HepG2 (cell line): ENCODE data around the gene IL32.

Source experiments
- E2F5 ChIP-seq: sonication (generic); formaldehyde crosslinking; conservative IDR thresholded peaks from 2 replicates; pipeline ENCODE4 v1.4.0; 2020; ENCODE audit warnings: missing genetic modification reagents
- NBN ChIP-seq: fragments of 450-650 bp; conservative IDR thresholded peaks from 2 replicates; pipeline ENCODE4 v1.6.1; 2017
- NR2C2 ChIP-seq: sonication (generic); formaldehyde crosslinking; IDR thresholded peaks from 2 replicates; pipeline ENCODE4 v1.4.0; 2020; ENCODE audit warnings: missing genetic modification reagents, mild to moderate bottlenecking, moderate library complexity, borderline replicate concordance
- PATZ1 ChIP-seq: sonication (generic); formaldehyde crosslinking; IDR thresholded peaks from 2 replicates; pipeline ENCODE4 v1.4.0; 2020; ENCODE audit warnings: missing genetic modification reagents
- PHB2 ChIP-seq: fragments of 450-650 bp; IDR thresholded peaks from 2 replicates; pipeline ENCODE4 v1.6.1; 2018; ENCODE audit not compliant: partially characterized antibody
- ZNF256 ChIP-seq: sonication (generic); formaldehyde crosslinking; conservative IDR thresholded peaks from 2 replicates; pipeline ENCODE4 v1.4.0; 2020; ENCODE audit warnings: missing genetic modification reagents

- TF ChIP-seq NBN (no peak), NR2C2 (no peak), ZNF256 (CRISPR knock-in tag) (no peak), E2F5 (CRISPR knock-in tag) (no peak), PATZ1 (peak; percentile 86), PHB2 (no peak)
Measured at GRCh38 chr16:3022208-3022683, 43.2 kb upstream of the IL32 start.
